Neural cell (in vitro differentiated cells): ENCODE data around the gene TRIM47. TPM values are rescaled to one million over a fixed set of nuclear protein-coding genes. Genes with fewer than 3 reads are reported as not detected.

Source experiments
- H2AFZ ChIP-seq: fragments of 200-600, 300-800 bp; sonication (generic), shearing (Covaris generic); 2 replicates; pipeline ENCODE4 v1.6.0; 2014; ENCODE audit warnings: low read depth, mild to moderate bottlenecking, antibody characterized with exemption, low read length, moderate library complexity
- H3F3A ChIP-seq: fragments of 200-600 bp; shearing (Covaris generic); 2 replicates; pipeline ENCODE4 v1.6.1; 2016; ENCODE audit warnings: mild to moderate bottlenecking, moderate library complexity, mixed read lengths, antibody characterized with exemption, low read length; ENCODE audit not compliant: insufficient read depth, poor library complexity, severe bottlenecking
- H3K27ac ChIP-seq: fragments of 200-600, 300-800 bp; sonication (generic), shearing (Covaris generic); 2 replicates; pipeline ENCODE4 v1.5.1; 2014; ENCODE audit warnings: mild to moderate bottlenecking, low read length, moderate library complexity
- H3K27me3 ChIP-seq: fragments of 300-800, 200-600 bp; sonication (generic), shearing (Covaris generic); 2 replicates; pipeline ENCODE4 v1.6.0; 2014; ENCODE audit warnings: mild to moderate bottlenecking, low read depth, low read length, moderate library complexity; ENCODE audit not compliant: insufficient read depth
- H3K36me3 ChIP-seq: fragments of 300-800, 200-600 bp; sonication (generic), shearing (Covaris generic); 2 replicates; pipeline ENCODE4 v1.5.1; 2014; ENCODE audit warnings: mild to moderate bottlenecking, antibody characterized with exemption, low read length, moderate library complexity; ENCODE audit not compliant: insufficient read depth
- H3K4me2 ChIP-seq: fragments of 300-800, 200-600 bp; sonication (generic), shearing (Covaris generic); 2 replicates; pipeline ENCODE4 v1.6.0; 2014; ENCODE audit warnings: mild to moderate bottlenecking, low read length
- H3K4me3 ChIP-seq: fragments of 300-800, 200-600 bp; sonication (generic), shearing (Covaris generic); 2 replicates; pipeline ENCODE4 v1.5.1; 2014; ENCODE audit warnings: mild to moderate bottlenecking, low read length, moderate library complexity
- H3K79me2 ChIP-seq: fragments of 200-600 bp; shearing (Covaris generic); replicated peaks from 2 replicates; pipeline ENCODE4 v1.6.0; 2014; ENCODE audit warnings: mild to moderate bottlenecking, low read length, moderate library complexity; ENCODE audit not compliant: insufficient read depth
- H3K9ac ChIP-seq: fragments of 300-800, 200-600 bp; sonication (generic), shearing (Covaris generic); 2 replicates; pipeline ENCODE4 v1.6.1; 2016; ENCODE audit warnings: mild to moderate bottlenecking, low read length, mixed read lengths
- H3K9me2 ChIP-seq: fragments of 200-600 bp; shearing (Covaris generic); 2 replicates; pipeline ENCODE4 v1.6.1; 2016; ENCODE audit warnings: mild to moderate bottlenecking, low read length, mixed read lengths; ENCODE audit not compliant: insufficient read depth
- H3K9me3 ChIP-seq: fragments of 200-600, 300-800 bp; sonication (generic), shearing (Covaris generic); 2 replicates; pipeline ENCODE4 v1.6.1; 2016; ENCODE audit warnings: mild to moderate bottlenecking, mixed run types, low read length, moderate library complexity, mixed read lengths
- H4K20me1 ChIP-seq: fragments of 200-600 bp; shearing (Covaris generic); 2 replicates; pipeline ENCODE4 v1.6.1; 2016; ENCODE audit warnings: mild to moderate bottlenecking, mixed run types; ENCODE audit not compliant: insufficient read depth
- CTCF ChIP-seq: fragments of 450-650 bp; IDR thresholded peaks from 2 replicates; pipeline ENCODE4 v1.5.1; 2014; ENCODE audit warnings: antibody characterized with exemption, mild to moderate bottlenecking, moderate library complexity; ENCODE audit not compliant: poor library complexity, severe bottlenecking
- EP300 ChIP-seq: fragments of 450-650 bp; conservative IDR thresholded peaks from 2 replicates; pipeline ENCODE4 v1.6.1; 2014; ENCODE audit warnings: antibody characterized with exemption, mild to moderate bottlenecking, moderate library complexity; ENCODE audit not compliant: poor library complexity, severe bottlenecking
- EZH2 ChIP-seq: fragments of 200-600, 300-800 bp; shearing (Covaris generic), sonication (generic); IDR thresholded peaks from 2 replicates; pipeline ENCODE4 v1.6.1; 2014; ENCODE audit warnings: antibody characterized with exemption, low read length, borderline replicate concordance, mild to moderate bottlenecking; ENCODE audit not compliant: insufficient read depth, poor library complexity, severe bottlenecking
- MXI1 ChIP-seq: fragments of 450-650 bp; conservative IDR thresholded peaks from 2 replicates; pipeline ENCODE4 v1.6.1; 2014; ENCODE audit warnings: antibody characterized with exemption, mild to moderate bottlenecking; ENCODE audit not compliant: poor library complexity, severe bottlenecking
- POLR2AphosphoS5 ChIP-seq: IDR thresholded peaks from 2 replicates; pipeline ENCODE4 v1.6.1; 2012
- RAD21 ChIP-seq: fragments of 450-650 bp; conservative IDR thresholded peaks from 2 replicates; pipeline ENCODE4 v1.6.1; 2014; ENCODE audit warnings: antibody characterized with exemption, mild to moderate bottlenecking, moderate library complexity
- REST ChIP-seq: IDR thresholded peaks from 2 replicates; pipeline ENCODE4 v1.6.1; 2012; ENCODE audit warnings: borderline replicate concordance
- SMC3 ChIP-seq: fragments of 450-650 bp; conservative IDR thresholded peaks from 2 replicates; pipeline ENCODE4 v1.6.1; 2014; ENCODE audit warnings: antibody characterized with exemption, mild to moderate bottlenecking, moderate library complexity; ENCODE audit not compliant: poor library complexity
- TAF1 ChIP-seq: IDR thresholded peaks from 2 replicates; pipeline ENCODE4 v1.6.1; 2012; ENCODE audit warnings: low read depth
- polyA plus RNA-seq: library from polyadenylated mRNA; depleted of rRNA; stranded (reverse); fragments of >200 nt; gene quantifications from 2 replicates; pipeline ENCODE4 v1.2.3, GENCODE V29; 2014

Gene TRIM47
- polyA plus RNA-seq, 1 donor from 2014 or later, result 0.67 TPM

GRCh38 chr17:75838410-75838809, 40.0 kb downstream of the TRIM47 start:
- H3K9ac ChIP-seq, result no peak overlapping the region
- H2AFZ ChIP-seq, result no peak overlapping the region
- H3K4me2 ChIP-seq, result no peak overlapping the region
- H3F3A ChIP-seq, result no peaks in the 10 kb centered on the region
- no peaks in the 10 kb centered on the region for H3K9me3 ChIP-seq
- H3K27ac ChIP-seq, result no peak overlapping the region
- H4K20me1 ChIP-seq, result no peaks in the 10 kb centered on the region
- no peaks in the 10 kb centered on the region for H3K9me2 ChIP-seq
- H3K27me3 ChIP-seq, result no peaks in the 10 kb centered on the region
- H3K36me3 ChIP-seq, result no peaks in the 10 kb centered on the region
- no peak for TF ChIP-seq MXI1
- TF ChIP-seq REST, result no peak
- no peak for TF ChIP-seq RAD21
- TF ChIP-seq EP300, result no peak
- no peak for TF ChIP-seq POLR2AphosphoS5
- TF ChIP-seq SMC3, result no peak
- TF ChIP-seq TAF1, result no peak
- no peak for TF ChIP-seq EZH2
- no peak for TF ChIP-seq CTCF
- H3K79me2 ChIP-seq, result no peaks in the 10 kb centered on the region
- H3K4me3 ChIP-seq, result no peak overlapping the region

GRCh38 chr17:75837899-75838298, 40.5 kb downstream of the TRIM47 start:
- Histone ChIP-seq H3K79me2 (no peaks in the 10 kb centered on the region), H2AFZ (no peak overlapping the region), H3K9me3 (no peaks in the 10 kb centered on the region), H3K4me2 (no peak overlapping the region), H3K36me3 (no peaks in the 10 kb centered on the region), H3F3A (no peaks in the 10 kb centered on the region), H3K9ac (no peak overlapping the region), H3K4me3 (no peak overlapping the region), H4K20me1 (no peaks in the 10 kb centered on the region), H3K9me2 (no peaks in the 10 kb centered on the region), H3K27me3 (no peaks in the 10 kb centered on the region), H3K27ac (no peak overlapping the region)
- no peak for TF ChIP-seq RAD21

- Histone ChIP-seq H3F3A (no peaks in the 10 kb centered on the region), H3K27me3 (no peaks in the 10 kb centered on the region), H2AFZ (no peak overlapping the region), H3K9me3 (no peaks in the 10 kb centered on the region), H3K9me2 (no peaks in the 10 kb centered on the region), H3K4me3 (no peak overlapping the region), H3K27ac (no peak overlapping the region), H3K4me2 (no peak overlapping the region), H3K36me3 (no peaks in the 10 kb centered on the region), H3K9ac (no peak overlapping the region), H3K79me2 (no peaks in the 10 kb centered on the region), H4K20me1 (no peaks in the 10 kb centered on the region)
- TF ChIP-seq RAD21, result no peak
- no peak for TF ChIP-seq REST
- TF ChIP-seq POLR2AphosphoS5, result no peak
- TF ChIP-seq SMC3, result no peak
- no peak for TF ChIP-seq EP300
- TF ChIP-seq EZH2, result no peak
- no peak for TF ChIP-seq CTCF
These were observed 41.8 kb downstream of the TRIM47 start for GRCh38 chr17:75836605-75837004.
